B cell (primary cell): ENCODE results near the gene DFFB. TPM values are rescaled to one million over a fixed set of nuclear protein-coding genes. Genes with fewer than 3 reads are reported as not detected.

Source experiments
- ATAC-seq: fragments of 200-7000 bp; cut with Tn5 transposase; one replicate; pipeline ENCODE4 v1.10.0; 2021; ENCODE audit warnings: low read depth, mild to moderate bottlenecking, moderate number of reproducible peaks, moderate library complexity
- CTCF ChIA-PET: fragments of 350-600 bp; sonication (Branson Sonifier 250); formaldehyde crosslinking; loops from one replicate; lab custom pipeline; 2021; ENCODE audit warnings: antibody characterized with exemption, inconsistent platforms; lab: Charles Lee
- POLR2A ChIA-PET: fragments of 350-600 bp; sonication (Branson Sonifier 250); formaldehyde crosslinking; loops from one replicate; lab custom pipeline; 2021; ENCODE audit warnings: antibody characterized with exemption; lab: Charles Lee
- DNase-seq: peaks from one replicate; pipeline ENCODE4 v3.0.0; 2013
- H2AFZ ChIP-seq: 2 replicates; pipeline ENCODE4 v1.6.1; 2012; ENCODE audit warnings: mild to moderate bottlenecking, low read depth, low read length; ENCODE audit not compliant: insufficient read depth, poor library complexity, severe bottlenecking
- H3K27ac ChIP-seq, 2 donors: 1 replicate in 1 of 2; 2 replicates in 1 of 2; pipeline ENCODE4 v1.5.1; 2012 to 2013; ENCODE audit warnings: low read length in 2 of 2, mild to moderate bottlenecking in 2 of 2, moderate library complexity in 1 of 2
- H3K27me3 ChIP-seq, 4 experiments: fragments of 200-600 bp in 1 of 4; sonication (generic) in 1 of 4; replicated peaks in 1 of 4; 1 replicate in 2 of 4; 2 replicates in 2 of 4; pipeline versions ENCODE4 v1.6.1 to v1.7.0; 2013 to 2016; ENCODE audit warnings: low read length in 3 of 4, mild to moderate bottlenecking in 2 of 4, mixed read lengths in 1 of 4, moderate library complexity in 1 of 4; ENCODE audit not compliant: insufficient read depth in 4 of 4, control insufficient read depth in 3 of 4; ENCODE audit errors: control extremely low read depth in 1 of 4
- H3K36me3 ChIP-seq, 2 experiments: replicated peaks in 1 of 2; 1 replicate in 1 of 2; 2 replicates in 1 of 2; pipeline versions ENCODE4 v1.6.1 to v1.7.1; 2013; ENCODE audit warnings: low read length in 1 of 2; ENCODE audit not compliant: insufficient read depth in 2 of 2, control insufficient read depth in 1 of 2; ENCODE audit errors: control extremely low read depth in 1 of 2, extremely low read depth in 1 of 2
- H3K4me1 ChIP-seq, 2 donors: fragments of 200-600 bp in 1 of 2; sonication (generic) in 1 of 2; 1 replicate in 1 of 2; 2 replicates in 1 of 2; pipeline versions ENCODE4 v1.5.1 to v1.6.1; 2013 to 2017; ENCODE audit warnings: low read length in 2 of 2; ENCODE audit not compliant: control insufficient read depth in 2 of 2, insufficient read depth in 2 of 2
- H3K4me2 ChIP-seq: replicated peaks from 2 replicates; pipeline ENCODE3; 2012; ENCODE audit warnings: mild to moderate bottlenecking, low read depth, low read length; ENCODE audit not compliant: poor library complexity, severe bottlenecking
- H3K4me3 ChIP-seq, 5 experiments: fragments of 200-600 bp in 1 of 5; sonication (generic) in 1 of 5; 1 replicate in 3 of 5; 2 replicates in 2 of 5; pipeline versions ENCODE4 v1.5.1 to v1.7.0; 2011 to 2016; ENCODE audit warnings: low read length in 4 of 5, mild to moderate bottlenecking in 4 of 5, low read depth in 2 of 5, control low read depth in 1 of 5, moderate library complexity in 1 of 5; ENCODE audit not compliant: insufficient read depth in 1 of 5; ENCODE audit errors: control extremely low read depth in 1 of 5, extremely low read depth in 1 of 5
- H3K79me2 ChIP-seq: fragments of 200-600 bp; sonication (generic); one replicate; pipeline ENCODE4 v1.6.0; 2016; ENCODE audit warnings: low read length; ENCODE audit not compliant: control insufficient read depth, insufficient read depth
- H3K9ac ChIP-seq: fragments of 200-600 bp; sonication (generic); 2 replicates; pipeline ENCODE4 v1.6.1; 2017; ENCODE audit warnings: mild to moderate bottlenecking, low read length, moderate library complexity
- H3K9me3 ChIP-seq, 3 donors: one replicate each; pipeline versions ENCODE4 v1.6.1 to v1.7.1; 2013; ENCODE audit warnings: low read length in 2 of 3; ENCODE audit not compliant: control insufficient read depth in 2 of 3, insufficient read depth in 1 of 3; ENCODE audit errors: control extremely low read depth in 1 of 3
- H4K20me1 ChIP-seq: 2 replicates; pipeline ENCODE4 v1.6.0; 2012; ENCODE audit warnings: mild to moderate bottlenecking, low read length; ENCODE audit not compliant: insufficient read depth, control insufficient read depth, poor library complexity, severe bottlenecking
- H3K27ac Mint-ChIP-seq: one replicate; pipeline ENCODE4 v1.8.0; 2021; ENCODE audit warnings: mixed read lengths
- H3K27me3 Mint-ChIP-seq: one replicate; pipeline ENCODE4 v1.8.0; 2021; ENCODE audit warnings: mixed read lengths
- H3K4me1 Mint-ChIP-seq: one replicate; pipeline ENCODE4 v1.8.0; 2021; ENCODE audit warnings: mixed read lengths
- H3K4me3 Mint-ChIP-seq: one replicate; pipeline ENCODE4 v1.8.0; 2021; ENCODE audit warnings: mixed read lengths
- H3K9me3 Mint-ChIP-seq: one replicate; pipeline ENCODE4 v1.8.0; 2022; ENCODE audit warnings: mixed read lengths; ENCODE audit not compliant: insufficient read depth
- EZH2 ChIP-seq: IDR thresholded peaks from 2 replicates; pipeline ENCODE4 v1.6.1; 2012; ENCODE audit warnings: borderline replicate concordance, low read depth, mild to moderate bottlenecking, moderate library complexity, low read length; ENCODE audit not compliant: insufficient read depth, poor library complexity, severe bottlenecking
- WGBS: methylation state at CpG from one replicate; pipeline ENCODE4 v1.1.5; 2013; ENCODE audit warnings: missing lambda C conversion rate; ENCODE audit not compliant: insufficient coverage; 5-methylcytosine and 5-hydroxymethylcytosine counted together
- intact Hi-C: fragments of 100-400 bp; cut with micrococcal nuclease; formaldehyde crosslinking; loops from one replicate; pipeline ENCODE4 v1.10.0; 2022
- polyA plus RNA-seq: library from polyadenylated mRNA; depleted of rRNA; stranded (reverse); fragments of >200 nt; gene quantifications from 2 replicates; pipeline ENCODE4 v1.2.3, GENCODE V29; 2012
- total RNA-seq, 2 donors: library from RNA; stranded (reverse); fragments of 120-200 nt in 1 of 2; gene quantifications; 1 replicate in 1 of 2; 2 replicates in 1 of 2; pipeline versions ENCODE4 v1.2.3 to v1.2.4, GENCODE V29; 2013 to 2022
- TF ChIP-seq, protein P1 (sequence below): fragments of 200-600 bp; IDR thresholded peaks from one replicate; pipeline ENCODE4 v1.8.0; 2022; ENCODE audit warnings: antibody characterized with exemption, mild to moderate bottlenecking

Gene DFFB
- total and polyA plus RNA-seq, 2 donors (not counting 1 experiment from before 2014, with no cell fraction given) = 14.0 to 17.4 TPM

- H3K27ac Mint-ChIP-seq = no peak overlapping the region
Observed at GRCh38 chr1:3852711-3853485, 4.4 kb upstream of the DFFB start.

More at GRCh38 chr1:3852711-3853485, 4.4 kb upstream of the DFFB start:
- ATAC-seq (no peak), DNase-seq (no peak)
- POLR2A ChIA-PET = no interaction called here
- Histone ChIP-seq H3K9me3 (no peaks in the 10 kb centered on the region), H3K4me3 (no peak overlapping the region), H3K4me2 (no peak overlapping the region), H3K36me3 (peaks cover 3 to 22% of the 10 kb centered on the region in 2 experiments), H3K9ac (no peak overlapping the region), H2AFZ (no peak overlapping the region), H4K20me1 (peaks cover 40% of the 10 kb centered on the region), H3K27me3 (no peaks in the 10 kb centered on the region), H3K4me1 (peaks cover 15 to 16% of the 10 kb centered on the region in 2 donors), H3K27ac (no peak overlapping the region), H3K79me2 (peaks cover 41% of the 10 kb centered on the region)
- TF ChIP-seq, protein P1, sequence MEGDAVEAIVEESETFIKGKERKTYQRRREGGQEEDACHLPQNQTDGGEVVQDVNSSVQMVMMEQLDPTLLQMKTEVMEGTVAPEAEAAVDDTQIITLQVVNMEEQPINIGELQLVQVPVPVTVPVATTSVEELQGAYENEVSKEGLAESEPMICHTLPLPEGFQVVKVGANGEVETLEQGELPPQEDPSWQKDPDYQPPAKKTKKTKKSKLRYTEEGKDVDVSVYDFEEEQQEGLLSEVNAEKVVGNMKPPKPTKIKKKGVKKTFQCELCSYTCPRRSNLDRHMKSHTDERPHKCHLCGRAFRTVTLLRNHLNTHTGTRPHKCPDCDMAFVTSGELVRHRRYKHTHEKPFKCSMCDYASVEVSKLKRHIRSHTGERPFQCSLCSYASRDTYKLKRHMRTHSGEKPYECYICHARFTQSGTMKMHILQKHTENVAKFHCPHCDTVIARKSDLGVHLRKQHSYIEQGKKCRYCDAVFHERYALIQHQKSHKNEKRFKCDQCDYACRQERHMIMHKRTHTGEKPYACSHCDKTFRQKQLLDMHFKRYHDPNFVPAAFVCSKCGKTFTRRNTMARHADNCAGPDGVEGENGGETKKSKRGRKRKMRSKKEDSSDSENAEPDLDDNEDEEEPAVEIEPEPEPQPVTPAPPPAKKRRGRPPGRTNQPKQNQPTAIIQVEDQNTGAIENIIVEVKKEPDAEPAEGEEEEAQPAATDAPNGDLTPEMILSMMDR = no peak
- TF ChIP-seq EZH2 = no peak
- H3K4me3 Mint-ChIP-seq = no peak overlapping the region
- WGBS = 86% methylated on average over 13 of the region's 15 CpGs
- CTCF ChIA-PET = no interaction called here
- intact Hi-C loops = loop anchor here (10.0 kb wide), 1 partner anchor 228 kb away; the partner anchor contains the start of gene TPRG1L
- peaks cover 20% of the 10 kb centered on the region for H3K4me1 Mint-ChIP-seq
- H3K27me3 Mint-ChIP-seq = no peaks in the 10 kb centered on the region
- no peaks in the 10 kb centered on the region for H3K9me3 Mint-ChIP-seq
